GM03348 (cell line): Measurements from ENCODE around the gene DNM3.

Experiments used
- DNase-seq: peaks from one replicate; pipeline ENCODE4 v3.0.0; 2012; ENCODE audit warnings: low spot score

DNM3 gene

GRCh38 chr1:172457479-172458130 lies 616.3 kb downstream of the DNM3 start:
- no peak for DNase-seq

- DNase-seq: no peak
Measured at GRCh38 chr1:172460177-172460576, 618.9 kb downstream of the DNM3 start.

- no peak for DNase-seq
Measured at GRCh38 chr1:172460887-172461315, 619.6 kb downstream of the DNM3 start.
